PC-3 (cell line): Measurements from ENCODE around the gene PIEZO1. TPM values are rescaled to one million over a fixed set of nuclear protein-coding genes. Genes with fewer than 3 reads are reported as not detected.

Experiments
- ATAC-seq: fragments of 200-7000 bp; cut with Tn5 transposase; 2 replicates; pipeline ENCODE4 v1.9.1; 2020; ENCODE audit warnings: mild to moderate bottlenecking, moderate library complexity
- BruUV-seq: library from RNA; stranded (reverse); fragments of 400-500 nt; replicated peaks from 2 replicates; lab custom pipeline; 2021; lab: Mats Ljungman, UMichigan
- CTCF ChIA-PET: fragments of 300-600 bp; sonication (Branson Sonifier 250); formaldehyde crosslinking; loops from one replicate; lab custom pipeline; 2022; ENCODE audit warnings: antibody characterized with exemption; lab: Charles Lee
- POLR2A ChIA-PET: fragments of 300-600 bp; sonication (Branson Sonifier 250); formaldehyde crosslinking; loops from one replicate; lab custom pipeline; 2022; ENCODE audit warnings: antibody characterized with exemption; ENCODE audit not compliant: unreplicated experiment; lab: Charles Lee
- DNase-seq: peaks from one replicate; pipeline ENCODE4 v3.0.0-alpha.2; 2015
- H2AFZ ChIP-seq: fragments of 300-600 bp; sonication (generic); 2 replicates; pipeline ENCODE4 v1.6.0; 2016; ENCODE audit warnings: antibody characterized with exemption, low read length
- H3F3A ChIP-seq: fragments of 300-600 bp; sonication (generic); one replicate; pipeline ENCODE4 v1.6.0; 2017; ENCODE audit warnings: antibody characterized with exemption, low read length, control low read depth, mild to moderate bottlenecking; ENCODE audit not compliant: unreplicated experiment
- H3K27ac ChIP-seq: fragments of 300-600 bp; sonication (generic); 2 replicates; pipeline ENCODE4 v1.5.1; 2016; ENCODE audit warnings: mild to moderate bottlenecking, low read length
- H3K27me3 ChIP-seq: fragments of 300-600 bp; sonication (generic); 2 replicates; pipeline ENCODE4 v1.6.1; 2016; ENCODE audit warnings: low read length, mixed read lengths
- H3K36me3 ChIP-seq: fragments of 300-600 bp; sonication (generic); 2 replicates; pipeline ENCODE4 v1.6.1; 2016; ENCODE audit warnings: low read depth, mixed run types, low read length, mixed read lengths
- H3K4me1 ChIP-seq: fragments of 300-600 bp; sonication (generic); 2 replicates; pipeline ENCODE4 v1.5.1; 2016; ENCODE audit warnings: low read length; ENCODE audit not compliant: insufficient read depth
- H3K4me2 ChIP-seq: fragments of 300-600 bp; sonication (generic); 2 replicates; pipeline ENCODE4 v1.6.0; 2016; ENCODE audit warnings: low read length
- H3K4me3 ChIP-seq: fragments of 300-600 bp; sonication (generic); 2 replicates; pipeline ENCODE4 v1.5.1; 2016; ENCODE audit warnings: mild to moderate bottlenecking, low read length, mixed read lengths
- H3K79me2 ChIP-seq: fragments of 300-600 bp; sonication (generic); 2 replicates; pipeline ENCODE4 v1.6.1; 2017; ENCODE audit warnings: low read length, mixed read lengths
- H3K9ac ChIP-seq: fragments of 300-600 bp; sonication (generic); 2 replicates; pipeline ENCODE4 v1.6.0; 2016; ENCODE audit warnings: mild to moderate bottlenecking, low read length
- H3K9me2 ChIP-seq: fragments of 300-600 bp; sonication (generic); replicated peaks from 2 replicates; pipeline ENCODE4 v1.6.1; 2016; ENCODE audit warnings: mixed run types, low read length, mixed read lengths
- H3K9me3 ChIP-seq: fragments of 300-600 bp; sonication (generic); 2 replicates; pipeline ENCODE4 v1.6.1; 2016; ENCODE audit warnings: low read length, mixed read lengths
- H4K20me1 ChIP-seq: fragments of 300-600 bp; sonication (generic); 2 replicates; pipeline ENCODE4 v1.6.1; 2016; ENCODE audit warnings: low read length, mixed read lengths
- EZH2 ChIP-seq: fragments of 300-600 bp; sonication (generic); IDR thresholded peaks from one replicate; pipeline ENCODE4 v1.6.1; 2017; ENCODE audit warnings: antibody characterized with exemption, mild to moderate bottlenecking, low read length; ENCODE audit not compliant: unreplicated experiment
- EZH2phosphoT487 ChIP-seq: fragments of 300-600 bp; sonication (generic); IDR thresholded peaks from 2 replicates; pipeline ENCODE4 v1.6.1; 2018; ENCODE audit warnings: mild to moderate bottlenecking, antibody characterized with exemption, low read length, borderline replicate concordance
- intact Hi-C: fragments of 100-400 bp; cut with micrococcal nuclease; formaldehyde crosslinking; loops from 2 replicates; pipeline ENCODE4 v1.9.0; 2023
- total RNA-seq: library from RNA; depleted of rRNA; stranded (reverse); fragments of >200 nt; gene quantifications from 2 replicates; pipeline ENCODE4 v1.2.3, GENCODE V29; 2014
- TF ChIP-seq, protein P1 (sequence below): fragments of 300-600 bp; sonication (generic); conservative IDR thresholded peaks from 2 replicates; pipeline ENCODE4 v1.5.1; 2017; ENCODE audit warnings: antibody characterized with exemption, low read depth, mild to moderate bottlenecking, low read length

PIEZO1 gene
- total RNA-seq, 1 experiment from 2014 or later = 180 TPM

DNA sequence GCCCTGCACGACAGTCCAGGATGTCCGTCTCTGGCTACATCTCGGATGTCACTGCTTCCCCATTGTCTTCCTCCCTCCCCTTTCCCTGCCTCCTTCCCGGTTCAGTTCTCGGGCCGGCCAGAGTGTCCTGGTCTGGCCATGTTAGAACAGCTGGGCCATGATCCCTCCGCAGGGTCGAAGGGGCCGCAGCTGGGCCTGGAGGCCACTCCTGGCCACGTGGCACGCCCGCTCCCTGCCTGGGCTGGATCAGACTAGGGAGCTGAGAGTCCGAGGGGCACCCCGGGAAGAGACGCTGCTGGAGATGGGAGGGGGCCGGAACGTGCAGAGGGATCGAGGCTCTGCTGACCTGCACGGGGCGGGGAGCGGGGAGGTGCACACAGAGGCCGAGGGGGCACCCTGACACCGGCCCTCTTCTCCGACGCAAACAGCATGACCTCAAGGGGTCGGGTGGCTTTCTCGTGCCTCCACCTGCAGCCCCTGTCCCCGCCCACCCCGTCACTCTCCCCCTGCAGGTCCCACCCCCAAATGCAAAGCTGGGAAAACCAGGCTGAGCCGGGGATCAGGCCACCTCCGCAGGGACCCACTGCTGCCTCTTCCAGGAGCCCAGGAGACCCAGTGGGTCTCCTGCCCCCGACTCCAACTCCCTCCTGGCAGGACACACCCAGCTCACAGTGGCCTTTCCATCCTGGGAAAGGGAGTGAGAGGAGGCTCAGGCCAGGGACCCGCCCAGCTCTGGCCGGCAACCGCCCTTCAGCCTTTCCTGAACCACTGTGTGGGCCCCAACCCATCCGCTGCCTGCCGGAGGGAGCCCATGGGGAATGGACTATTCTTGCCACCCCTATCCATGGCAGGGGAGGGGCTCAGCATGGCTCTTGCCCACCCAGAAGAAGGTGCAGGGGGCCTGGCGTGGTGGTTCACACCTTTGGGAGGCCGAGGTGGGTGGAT lies 40.2 kb downstream of the PIEZO1 start:
- no peaks in the 10 kb centered on the region for H3K36me3 ChIP-seq

DNA sequence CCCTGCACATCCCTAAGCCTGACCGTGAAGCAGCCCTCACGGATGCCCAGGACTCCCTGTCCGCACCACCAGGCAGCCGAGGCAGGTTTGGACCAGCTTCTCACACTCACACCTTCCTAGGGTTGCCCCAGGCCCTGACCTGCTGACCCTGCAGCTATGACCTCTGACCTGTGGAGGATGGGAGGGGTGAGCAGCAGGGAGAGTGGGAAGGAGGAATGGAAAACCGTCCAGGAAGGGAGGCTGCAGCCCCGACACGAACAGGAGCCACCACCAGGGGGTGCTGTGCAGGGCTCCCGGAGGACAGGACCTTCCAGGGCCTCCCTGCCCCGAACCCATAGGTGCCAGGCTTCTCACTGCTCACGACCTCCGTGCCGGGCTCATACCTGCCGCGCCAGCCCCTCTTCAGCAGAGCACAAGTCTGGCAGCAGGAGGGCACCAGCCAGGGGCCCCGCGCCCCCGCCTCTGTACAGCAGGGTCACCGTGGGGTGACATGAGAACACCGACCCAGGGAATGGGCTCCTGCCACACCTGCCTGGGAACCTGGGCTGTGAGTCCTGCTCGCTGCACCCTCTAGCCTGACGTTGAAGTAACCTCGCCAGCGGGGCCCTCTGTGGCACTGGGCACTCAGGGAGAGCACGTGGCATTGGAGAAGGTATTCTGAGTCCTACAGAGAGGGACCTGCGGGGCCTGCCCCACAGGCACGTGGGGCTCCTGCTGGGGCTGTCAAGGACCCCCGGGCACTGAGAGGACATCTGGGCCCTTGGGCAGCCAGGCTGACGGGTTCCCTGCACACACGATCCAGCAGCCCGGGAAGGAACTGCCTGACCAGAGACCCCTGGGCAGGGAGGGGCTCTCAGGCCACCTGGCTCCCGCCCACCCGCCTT lies 41.1 kb downstream of the PIEZO1 start:
- H3K36me3 ChIP-seq = no peaks in the 10 kb centered on the region
- no peaks in the 10 kb centered on the region for H3F3A ChIP-seq
- ATAC-seq (peak; percentile 78), DNase-seq (peak; percentile 65)
- H3K4me2 ChIP-seq = no peak overlapping the region
- intact Hi-C loops = no loop called here
- CTCF ChIA-PET = no interaction called here
- no peak overlapping the region for H3K4me3 ChIP-seq
- no peaks in the 10 kb centered on the region for H3K9me2 ChIP-seq
- H3K79me2 ChIP-seq = no peaks in the 10 kb centered on the region
- H3K4me1 ChIP-seq = no peaks in the 10 kb centered on the region
- H4K20me1 ChIP-seq = no peaks in the 10 kb centered on the region
- H3K27me3 ChIP-seq = no peaks in the 10 kb centered on the region
- no peak for TF ChIP-seq EZH2
- TF ChIP-seq, protein P1, sequence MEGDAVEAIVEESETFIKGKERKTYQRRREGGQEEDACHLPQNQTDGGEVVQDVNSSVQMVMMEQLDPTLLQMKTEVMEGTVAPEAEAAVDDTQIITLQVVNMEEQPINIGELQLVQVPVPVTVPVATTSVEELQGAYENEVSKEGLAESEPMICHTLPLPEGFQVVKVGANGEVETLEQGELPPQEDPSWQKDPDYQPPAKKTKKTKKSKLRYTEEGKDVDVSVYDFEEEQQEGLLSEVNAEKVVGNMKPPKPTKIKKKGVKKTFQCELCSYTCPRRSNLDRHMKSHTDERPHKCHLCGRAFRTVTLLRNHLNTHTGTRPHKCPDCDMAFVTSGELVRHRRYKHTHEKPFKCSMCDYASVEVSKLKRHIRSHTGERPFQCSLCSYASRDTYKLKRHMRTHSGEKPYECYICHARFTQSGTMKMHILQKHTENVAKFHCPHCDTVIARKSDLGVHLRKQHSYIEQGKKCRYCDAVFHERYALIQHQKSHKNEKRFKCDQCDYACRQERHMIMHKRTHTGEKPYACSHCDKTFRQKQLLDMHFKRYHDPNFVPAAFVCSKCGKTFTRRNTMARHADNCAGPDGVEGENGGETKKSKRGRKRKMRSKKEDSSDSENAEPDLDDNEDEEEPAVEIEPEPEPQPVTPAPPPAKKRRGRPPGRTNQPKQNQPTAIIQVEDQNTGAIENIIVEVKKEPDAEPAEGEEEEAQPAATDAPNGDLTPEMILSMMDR = peak; percentile 82
- H3K9ac ChIP-seq = no peak overlapping the region
- BruUV-seq = no TSS peak
- H2AFZ ChIP-seq = no peak overlapping the region
- H3K27ac ChIP-seq = no peak overlapping the region
- POLR2A ChIA-PET = no interaction called here
- no peaks in the 10 kb centered on the region for H3K9me3 ChIP-seq

More for the DNA sequence above, 40.2 kb downstream of the PIEZO1 start:
- H3K27ac ChIP-seq = no peak overlapping the region
- CTCF ChIA-PET = no interaction called here
- no TSS peak for BruUV-seq
- no peak for DNase-seq
- H3K9me2 ChIP-seq = no peaks in the 10 kb centered on the region
- H3K4me1 ChIP-seq = no peaks in the 10 kb centered on the region
- no peaks in the 10 kb centered on the region for H3F3A ChIP-seq
- no peak overlapping the region for H3K4me3 ChIP-seq
- H4K20me1 ChIP-seq = no peaks in the 10 kb centered on the region
- H3K4me2 ChIP-seq = no peak overlapping the region
- no peaks in the 10 kb centered on the region for H3K27me3 ChIP-seq
- no peaks in the 10 kb centered on the region for H3K79me2 ChIP-seq
- no peaks in the 10 kb centered on the region for H3K9me3 ChIP-seq
- POLR2A ChIA-PET = no interaction called here
- no peak overlapping the region for H2AFZ ChIP-seq
- intact Hi-C loops = no loop called here
- TF ChIP-seq, protein P1 = no peak
- TF ChIP-seq EZH2 = no peak
- no peak for TF ChIP-seq EZH2phosphoT487
- H3K9ac ChIP-seq = no peak overlapping the region
- no peak for ATAC-seq
